Measurements from ENCODE around the gene INTS12.

The INTS12 gene

GRCh38 chr4:105659190-105659589 lies 49.3 kb downstream of the INTS12 start:
- Mint-ChIP-seq H3K36me3 (no peaks in the 10 kb centered on the region), H3K4me1 (ENCODE audit: low read depth) (no peaks in the 10 kb centered on the region), H3K27ac (no peak overlapping the region), H3K9me3 (ENCODE audit: low read depth) (no peaks in the 10 kb centered on the region), H3K4me3 (no peak overlapping the region), H3K27me3 (peaks cover 2% of the 10 kb centered on the region)

DNA sequence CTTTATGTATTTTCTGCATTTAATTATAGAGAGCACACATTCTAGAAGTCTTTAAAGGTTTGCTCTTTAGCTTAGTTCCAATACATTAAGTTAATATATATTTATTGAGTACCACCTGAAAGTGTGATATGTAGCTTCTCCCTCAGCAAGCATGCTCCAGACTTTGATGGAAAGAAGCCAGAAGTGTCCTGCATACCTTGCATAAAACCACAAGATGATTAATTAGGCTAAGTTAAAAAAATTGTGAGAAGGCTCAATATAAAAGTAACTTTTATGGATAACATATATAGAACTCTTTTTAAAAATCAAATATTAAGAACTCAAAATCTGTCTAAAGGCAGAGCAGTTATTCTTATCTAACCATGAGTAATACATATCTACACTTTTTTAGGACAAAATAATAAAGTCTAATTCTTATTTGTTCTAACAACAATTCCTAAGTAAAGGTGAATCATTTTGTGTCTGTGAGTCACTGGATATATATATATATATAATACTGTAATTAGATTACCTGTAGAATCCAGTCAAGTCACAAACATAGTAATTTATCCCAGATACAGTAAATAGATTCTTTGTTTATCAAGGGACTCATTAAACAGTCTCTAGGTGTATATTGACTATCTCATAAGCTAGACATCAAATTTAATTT lies 51.2 kb downstream of the INTS12 start:
- Mint-ChIP-seq H3K27ac (no peak overlapping the region), H3K36me3 (no peaks in the 10 kb centered on the region), H3K4me1 (ENCODE audit: low read depth) (no peaks in the 10 kb centered on the region), H3K4me3 (no peak overlapping the region), H3K9me3 (ENCODE audit: low read depth) (no peaks in the 10 kb centered on the region), H3K27me3 (peaks cover 3% of the 10 kb centered on the region)

DNA sequence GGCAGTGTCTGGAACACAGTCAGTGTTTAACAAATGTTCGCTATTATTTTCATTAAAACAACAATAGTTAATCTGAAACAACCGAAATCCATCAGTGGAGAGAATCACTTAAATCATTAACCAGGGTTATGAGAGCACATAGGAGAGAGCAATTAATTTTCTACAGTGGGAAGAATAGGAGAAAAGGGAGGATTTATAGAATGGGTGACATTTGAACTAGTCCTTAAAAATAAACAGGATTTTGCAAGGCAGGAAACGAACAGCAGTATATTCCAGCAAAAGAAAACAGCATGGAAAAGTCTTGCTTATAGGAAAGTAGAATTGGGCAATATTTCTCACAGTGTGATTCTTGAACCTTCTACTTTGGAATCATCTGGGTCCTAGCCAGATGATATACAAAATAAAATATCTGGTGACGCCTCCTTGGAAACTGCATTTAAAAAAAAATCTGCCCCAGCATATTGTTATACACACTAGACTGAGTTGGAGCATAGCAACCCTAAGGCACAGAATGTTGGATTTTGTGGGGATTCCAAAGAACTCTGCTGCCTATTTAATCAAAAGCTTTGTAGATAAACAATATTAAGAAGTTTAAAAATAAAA lies 56.1 kb downstream of the INTS12 start:
- H3K27ac Mint-ChIP-seq = no peak overlapping the region
- H3K36me3 Mint-ChIP-seq = no peaks in the 10 kb centered on the region
- peaks cover 8% of the 10 kb centered on the region for H3K27me3 Mint-ChIP-seq
- H3K9me3 Mint-ChIP-seq (ENCODE audit: low read depth) = no peaks in the 10 kb centered on the region
- no peak overlapping the region for H3K4me3 Mint-ChIP-seq
- H3K4me1 Mint-ChIP-seq (ENCODE audit: low read depth) = no peaks in the 10 kb centered on the region

- Mint-ChIP-seq H3K4me1 (ENCODE audit: low read depth) (no peaks in the 10 kb centered on the region), H3K9me3 (ENCODE audit: low read depth) (no peaks in the 10 kb centered on the region), H3K27ac (no peak overlapping the region), H3K4me3 (no peak overlapping the region), H3K27me3 (peaks cover 8% of the 10 kb centered on the region), H3K36me3 (no peaks in the 10 kb centered on the region)
Measured at GRCh38 chr4:105651884-105652283, 56.6 kb downstream of the INTS12 start.

DNA sequence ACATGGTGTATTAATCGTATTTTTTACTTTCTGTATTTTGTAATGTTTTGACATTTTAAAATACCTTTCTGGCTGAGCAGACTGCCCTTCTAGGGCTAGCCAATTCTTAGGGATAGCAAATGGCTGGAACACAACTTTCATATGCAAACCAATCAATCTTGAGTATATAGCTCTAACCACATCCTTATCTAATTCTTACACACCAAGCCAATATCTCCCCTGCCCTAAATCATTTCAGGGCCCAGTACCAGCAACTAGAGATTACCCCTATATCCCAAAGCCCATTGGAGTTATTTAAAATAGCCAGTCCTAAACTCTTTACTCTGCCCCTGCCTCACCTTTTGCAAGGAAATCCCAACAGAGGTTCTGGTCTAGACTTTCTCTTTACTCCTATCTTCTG lies 58.3 kb downstream of the INTS12 start:
- Mint-ChIP-seq H3K36me3 (no peaks in the 10 kb centered on the region), H3K27me3 (peaks cover 12% of the 10 kb centered on the region), H3K4me1 (ENCODE audit: low read depth) (no peaks in the 10 kb centered on the region), H3K9me3 (ENCODE audit: low read depth) (no peaks in the 10 kb centered on the region), H3K27ac (no peak overlapping the region), H3K4me3 (no peak overlapping the region)

DNA sequence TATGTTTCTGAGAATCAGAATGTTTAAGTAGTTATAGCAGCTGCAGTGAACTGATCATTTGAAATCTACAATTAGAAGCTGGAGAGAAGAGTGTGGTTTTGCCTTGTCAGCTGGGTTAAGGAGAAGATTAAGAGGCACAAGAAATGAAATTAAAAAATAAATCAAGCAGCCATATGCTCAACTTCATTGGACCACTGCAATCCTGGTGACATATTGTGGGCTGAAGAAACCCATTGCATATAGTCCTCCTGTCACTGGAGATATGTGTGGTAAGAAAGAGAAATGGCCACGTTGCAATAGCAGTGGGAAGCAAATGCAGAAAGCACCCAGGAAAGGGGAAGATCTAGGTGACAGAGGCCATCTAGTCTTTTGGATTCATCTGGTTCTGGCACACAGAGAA lies 63.0 kb downstream of the INTS12 start:
- Mint-ChIP-seq H3K4me3 (no peak overlapping the region), H3K9me3 (ENCODE audit: low read depth) (no peaks in the 10 kb centered on the region), H3K27me3 (peaks cover 15% of the 10 kb centered on the region), H3K4me1 (ENCODE audit: low read depth) (no peaks in the 10 kb centered on the region), H3K36me3 (no peaks in the 10 kb centered on the region), H3K27ac (no peak overlapping the region)

- Mint-ChIP-seq H3K4me1 (ENCODE audit: low read depth) (no peaks in the 10 kb centered on the region), H3K36me3 (no peaks in the 10 kb centered on the region), H3K27ac (no peak overlapping the region), H3K9me3 (ENCODE audit: low read depth) (no peaks in the 10 kb centered on the region), H3K4me3 (no peak overlapping the region), H3K27me3 (peaks cover 13% of the 10 kb centered on the region)
Measured at GRCh38 chr4:105644257-105644656, 64.2 kb downstream of the INTS12 start.

DNA sequence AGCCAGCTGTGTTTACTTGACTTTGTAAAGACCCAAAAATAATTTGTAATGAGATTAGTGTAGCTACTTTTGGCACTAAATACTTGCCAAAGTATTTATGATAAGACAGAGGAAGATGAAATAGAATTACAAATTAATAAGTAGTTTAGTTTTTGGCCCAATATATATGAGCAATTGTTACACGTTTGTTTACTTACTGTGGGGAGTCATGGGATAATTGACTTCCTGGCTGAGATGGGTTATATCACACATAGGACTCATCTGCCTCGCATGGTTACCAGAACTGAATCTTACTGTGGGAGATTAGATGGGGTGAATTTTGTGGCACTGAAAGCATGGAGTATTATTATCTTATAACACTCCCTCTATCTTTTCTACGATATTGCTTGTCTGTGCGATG lies 66.6 kb downstream of the INTS12 start:
- peaks cover 11% of the 10 kb centered on the region for H3K27me3 Mint-ChIP-seq
- H3K27ac Mint-ChIP-seq = no peak overlapping the region
- H3K9me3 Mint-ChIP-seq (ENCODE audit: low read depth) = no peaks in the 10 kb centered on the region
- H3K4me3 Mint-ChIP-seq = no peak overlapping the region
- peaks cover 5% of the 10 kb centered on the region for H3K4me1 Mint-ChIP-seq (ENCODE audit: low read depth)
- no peaks in the 10 kb centered on the region for H3K36me3 Mint-ChIP-seq

DNA sequence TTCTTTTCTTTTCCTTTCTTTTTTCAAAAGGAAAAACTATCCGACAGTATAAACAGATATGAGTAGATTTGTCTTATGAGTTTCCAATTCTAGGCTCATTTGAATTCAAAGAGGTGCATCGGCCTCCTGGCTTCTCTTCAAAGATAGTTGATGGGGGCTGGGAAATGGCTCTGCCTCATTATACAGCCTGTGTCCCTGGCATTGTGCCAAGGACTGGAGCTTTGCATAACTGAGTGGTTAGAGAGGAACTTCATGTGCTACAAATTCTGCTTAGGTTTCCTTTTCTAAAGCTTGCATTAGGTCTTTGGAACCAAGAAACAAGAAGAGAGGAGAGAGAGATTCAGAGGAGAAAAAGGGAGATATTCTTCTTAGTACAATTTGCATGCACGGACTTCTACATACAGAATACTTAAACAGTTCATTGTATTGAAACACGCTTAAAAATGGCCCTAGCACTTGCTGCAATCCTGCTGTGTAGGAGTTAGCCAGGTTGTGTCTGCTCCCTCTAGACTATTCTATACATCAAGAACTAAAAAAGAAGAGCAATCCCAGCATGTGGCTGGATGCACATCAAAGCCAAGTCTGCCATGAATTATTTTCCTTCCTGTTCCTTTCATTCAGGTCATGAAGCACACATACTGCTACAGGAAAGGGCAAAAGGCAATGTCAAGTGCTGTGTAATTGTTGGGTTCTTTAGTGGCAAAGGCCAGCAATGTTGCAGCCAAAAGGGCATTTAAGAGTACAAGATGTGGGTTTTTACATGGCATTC lies 70.9 kb downstream of the INTS12 start:
- Mint-ChIP-seq H3K4me1 (ENCODE audit: low read depth) (peaks cover 5% of the 10 kb centered on the region), H3K4me3 (no peak overlapping the region), H3K9me3 (ENCODE audit: low read depth) (no peaks in the 10 kb centered on the region), H3K27me3 (peaks cover 1% of the 10 kb centered on the region), H3K27ac (no peak overlapping the region), H3K36me3 (no peaks in the 10 kb centered on the region)

- H3K27ac Mint-ChIP-seq = no peak overlapping the region
Measured at GRCh38 chr4:105634402-105635080, 73.9 kb downstream of the INTS12 start.

GRCh38 chr4:105633241-105633640 lies 75.2 kb downstream of the INTS12 start:
- no peaks in the 10 kb centered on the region for H3K27me3 Mint-ChIP-seq

More at GRCh38 chr4:105634402-105635080, 73.9 kb downstream of the INTS12 start:
- H3K9me3 Mint-ChIP-seq (ENCODE audit: low read depth) = no peaks in the 10 kb centered on the region
- H3K36me3 Mint-ChIP-seq = no peaks in the 10 kb centered on the region
- H3K27me3 Mint-ChIP-seq = no peaks in the 10 kb centered on the region
- H3K4me1 Mint-ChIP-seq (ENCODE audit: low read depth) = peaks cover 5% of the 10 kb centered on the region
- H3K4me3 Mint-ChIP-seq = no peak overlapping the region

More at GRCh38 chr4:105633241-105633640, 75.2 kb downstream of the INTS12 start:
- Mint-ChIP-seq H3K4me1 (ENCODE audit: low read depth) (peaks cover 5% of the 10 kb centered on the region), H3K36me3 (no peaks in the 10 kb centered on the region), H3K27ac (no peak overlapping the region), H3K9me3 (ENCODE audit: low read depth) (no peaks in the 10 kb centered on the region), H3K4me3 (no peak overlapping the region)
